GM12878 (cell line): Measurements from ENCODE around the gene HCRT. TPM values are rescaled to one million over a fixed set of nuclear protein-coding genes. Genes with fewer than 3 reads are reported as not detected.

Experiments used
- ATAC-seq: fragments of 200-7000 bp; cut with Tn5 transposase; 3 replicates; pipeline ENCODE4 v1.9.1; 2020; ENCODE audit warnings: mild to moderate bottlenecking, moderate library complexity
- BruUV-seq: library from RNA; stranded (reverse); fragments of 400-500 nt; replicated peaks from 2 replicates; lab custom pipeline; 2021; lab: Mats Ljungman, UMichigan
- CTCF ChIA-PET: fragments of 300-600 bp; sonication (Branson Sonifier 250); formaldehyde crosslinking; extraction: SDS; loops from one replicate; lab custom pipeline; 2021; ENCODE audit warnings: inconsistent platforms; lab: Yijun Ruan, JAX
- POLR2A ChIA-PET: fragments of 350-600 bp; formaldehyde crosslinking; extraction: SDS; loops from one replicate; lab custom pipeline; 2021; ENCODE audit warnings: inconsistent platforms; lab: Charles Lee
- RAD21 ChIA-PET: fragments of 300-600 bp; sonication (Branson Sonifier 250); formaldehyde crosslinking; loops from one replicate; lab custom pipeline; 2023; ENCODE audit warnings: antibody characterized with exemption; ENCODE audit not compliant: unreplicated experiment; lab: Charles Lee
- SMC1A ChIA-PET: fragments of 300-600 bp; sonication (Branson Sonifier 250); formaldehyde crosslinking; loops from one replicate; lab custom pipeline; 2023; ENCODE audit not compliant: unreplicated experiment, uncharacterized antibody; lab: Charles Lee
- DNase-seq: peaks from one replicate; pipeline ENCODE4 v3.0.0-alpha.2; 2011; ENCODE audit warnings: low read depth, low spot score
- FAIRE-seq: peaks from 3 replicates; lab custom pipeline; 2011; peaks lifted over from hg19 to GRCh38; lab: Jason Lieb, UNC
- H2AFZ ChIP-seq: 2 replicates; pipeline ENCODE4 v1.6.0; 2011; ENCODE audit warnings: low read depth, low read length, control low read depth; ENCODE audit not compliant: control insufficient read depth
- H3K27ac ChIP-seq: 2 replicates; pipeline ENCODE4 v1.5.1; 2011; ENCODE audit warnings: control low read depth; ENCODE audit not compliant: control insufficient read depth, insufficient read depth
- H3K27me3 ChIP-seq, 2 experiments: replicated peaks in 1 of 2; 2 replicates each; pipeline versions ENCODE4 v1.6.0 to v1.6.1; 2011; ENCODE audit warnings: low read length in 1 of 2; ENCODE audit not compliant: control insufficient read depth in 2 of 2, insufficient read depth in 2 of 2
- H3K36me3 ChIP-seq, 2 experiments: 2 replicates each; pipeline ENCODE4 v1.5.1; 2011; ENCODE audit warnings: low read length in 1 of 2; ENCODE audit not compliant: control insufficient read depth in 2 of 2, insufficient read depth in 2 of 2
- H3K4me1 ChIP-seq: 2 replicates; pipeline ENCODE4 v1.6.1; 2011; ENCODE audit warnings: mild to moderate bottlenecking, low read length, moderate library complexity, mixed read lengths; ENCODE audit not compliant: control insufficient read depth, insufficient read depth
- H3K4me2 ChIP-seq: 2 replicates; pipeline ENCODE4 v1.6.0; 2011; ENCODE audit warnings: control low read depth; ENCODE audit not compliant: control insufficient read depth, insufficient read depth
- H3K4me3 ChIP-seq: fragments of 200-600 bp; sonication (generic); 2 replicates; pipeline ENCODE4 v1.5.1; 2016
- H3K79me2 ChIP-seq: 2 replicates; pipeline ENCODE4 v1.6.0; 2011; ENCODE audit warnings: low read length; ENCODE audit not compliant: control insufficient read depth, insufficient read depth
- H3K9ac ChIP-seq: 2 replicates; pipeline ENCODE4 v1.8.0; 2011; ENCODE audit warnings: low read length, control low read depth, mixed read lengths; ENCODE audit not compliant: control insufficient read depth, insufficient read depth
- H3K9me3 ChIP-seq: replicated peaks from 3 replicates; pipeline ENCODE4 v1.5.1; 2011; ENCODE audit warnings: mild to moderate bottlenecking, low read length; ENCODE audit not compliant: control insufficient read depth, insufficient read depth
- H4K20me1 ChIP-seq: 2 replicates; pipeline ENCODE4 v1.6.0; 2011; ENCODE audit not compliant: control insufficient read depth, insufficient read depth
- DPF2 ChIP-seq: fragments of 450-650 bp; IDR thresholded peaks from 2 replicates; pipeline ENCODE4 v1.6.1; 2017; ENCODE audit warnings: mild to moderate bottlenecking
- IRF4 ChIP-seq: IDR thresholded peaks from 2 replicates; pipeline ENCODE4 v1.6.1; 2011; ENCODE audit warnings: low read depth, low read length
- NFYB ChIP-seq: IDR thresholded peaks from 2 replicates; pipeline ENCODE4 v1.6.1; 2011; ENCODE audit warnings: low read depth, mild to moderate bottlenecking, low read length, improper control_type of control experiment, moderate library complexity; ENCODE audit not compliant: insufficient read depth
- RB1 ChIP-seq: fragments of 450-650 bp; formaldehyde crosslinking; IDR thresholded peaks from 2 replicates; pipeline ENCODE4 v1.6.1; 2017; ENCODE audit warnings: mild to moderate bottlenecking, borderline replicate concordance
- STAT1 ChIP-seq: fragments of 450-650 bp; conservative IDR thresholded peaks from 2 replicates; pipeline ENCODE4 v1.6.1; 2014; ENCODE audit warnings: antibody characterized with exemption, mild to moderate bottlenecking
- ZNF592 ChIP-seq: fragments of 450-650 bp; IDR thresholded peaks from 2 replicates; pipeline ENCODE4 v1.6.1; 2017; ENCODE audit warnings: mild to moderate bottlenecking, moderate library complexity
- WGBS: methylation state at CpG from one replicate; pipeline ENCODE4 v1.1.6; 2016; ENCODE audit warnings: low lambda C conversion rate; ENCODE audit not compliant: insufficient replicate concordance, insufficient coverage; ENCODE audit errors: missing lambda C conversion rate; 5-methylcytosine and 5-hydroxymethylcytosine counted together
- in situ Hi-C: fragments of 300-500 bp; cut with MboI; formaldehyde crosslinking; loops from 9 replicates; pipeline ENCODE4 v1.14.3; 2018; ENCODE audit warnings: mixed read lengths
- intact Hi-C: fragments of 100-400 bp; cut with micrococcal nuclease; formaldehyde crosslinking; loops from one replicate; pipeline ENCODE4 v1.14.2; 2022; ENCODE audit not compliant: unreplicated experiment
- polyA plus RNA-seq, 11 experiments: library from polyadenylated mRNA; depleted of rRNA in 4 of 11; unstranded in 6 of 11; stranded (reverse) in 5 of 11; fragments of >200 nt; fragmentation: Nextera tagmentation in 4 of 11; fragmentation: Illumina TruSeq in 1 of 11; extraction: Ambion mirVana in 4 of 11; extraction: Trizol in 1 of 11; gene quantifications; 1 replicate in 1 of 11; 2 replicates in 10 of 11; pipeline versions ENCODE4 v1.2.1 to v1.2.3, GENCODE V29; 2011 to 2016; ENCODE audit warnings: inconsistent platforms in 2 of 11, missing spikeins in 2 of 11, low read depth in 1 of 11
- total RNA-seq, 4 experiments: library from RNA; depleted of rRNA in 3 of 4; stranded (reverse); fragments of >200 nt in 3 of 4; fragmentation: Illumina TruSeq in 1 of 4; extraction: Trizol in 1 of 4; gene quantifications; 2 replicates each; pipeline versions ENCODE4 v1.2.1 to v1.2.3, GENCODE V29; 2013 to 2021

HCRT gene
- total and polyA plus RNA-seq, 10 of the 15 experiments (the other 5 are each of a cell fraction or from before 2014, with no cell fraction given): 0.41 TPM; not detected in 9

- ChIA-PET RAD21 (interaction anchor here (1.0 kb wide), 1 partner anchor 207 kb away, joined by 3 read pairs; no protein-coding TSS in a partner anchor), CTCF (interaction anchor here (1.0 to 2.5 kb wide), 3 partner anchors 13 to 23 kb away, joined by 3 to 9 read pairs (median 5); partner anchors contain the start of gene HCRT), SMC1A (interaction anchor here (1.1 to 1.2 kb wide), 3 partner anchors 17 to 49 kb away, joined by 3 to 5 read pairs (median 3); no protein-coding TSS in a partner anchor), POLR2A (interaction anchor here (0.5 to 0.6 kb wide), 4 partner anchors 38 to 1976 kb away, joined by 6 to 13 read pairs (median 6); no protein-coding TSS in a partner anchor)
- H3K79me2 ChIP-seq: no peaks in the 10 kb centered on the region
- H4K20me1 ChIP-seq: no peaks in the 10 kb centered on the region
- BruUV-seq: no TSS peak
- DNase-seq: no peak
- H3K9me3 ChIP-seq: no peaks in the 10 kb centered on the region
- no peak overlapping the region for H3K4me2 ChIP-seq
- FAIRE-seq: no peak
- TF ChIP-seq RB1 (no peak), NFYB (no peak), ZNF592 (no peak), IRF4 (no peak), STAT1 (no peak), DPF2 (no peak)
- in situ Hi-C loops: no loop called here
- H3K4me1 ChIP-seq: no peaks in the 10 kb centered on the region; the same call in 1 of the 2 replicates
- peak; percentile 56 for ATAC-seq
- no peak overlapping the region for H3K9ac ChIP-seq
- H3K36me3 ChIP-seq: peaks cover 4 to 12% of the 10 kb centered on the region in 2 experiments; a peak in 3 of 4 replicates
- H3K4me3 ChIP-seq: no peak overlapping the region
- H3K27me3 ChIP-seq: no peaks in the 10 kb centered on the region
- no peak overlapping the region for H2AFZ ChIP-seq
- intact Hi-C loops: no loop called here
- H3K27ac ChIP-seq: no peak overlapping the region
- WGBS: 79% methylated on average over 12 of the region's 12 CpGs
Measured at GRCh38 chr17:42199416-42200011, 14.3 kb upstream of the HCRT start.
